Suprapubic skin (tissue), 4 donors: ENCODE measurements around the gene CHRNA10. TPM values are rescaled to one million over a fixed set of nuclear protein-coding genes. Genes with fewer than 3 reads are reported as not detected.

Source experiments
- DNase-seq, 2 donors: peaks; one replicate each; pipeline ENCODE4 v3.0.0-alpha.2; 2019; ENCODE audit warnings: low spot score in 2 of 2
- H3K27ac ChIP-seq: fragments of 200-600 bp; sonication (generic); one replicate; pipeline ENCODE4 v1.5.1; 2019
- H3K27me3 ChIP-seq: fragments of 200-600 bp; sonication (generic); one replicate; pipeline ENCODE4 v1.5.1; 2019
- H3K36me3 ChIP-seq: fragments of 200-600 bp; sonication (generic); one replicate; pipeline ENCODE4 v1.5.1; 2019
- H3K4me1 ChIP-seq: fragments of 200-600 bp; sonication (generic); one replicate; pipeline ENCODE4 v1.5.1; 2019
- H3K4me3 ChIP-seq: fragments of 200-600 bp; sonication (generic); one replicate; pipeline ENCODE4 v1.5.1; 2019; ENCODE audit warnings: mild to moderate bottlenecking
- H3K9me3 ChIP-seq: fragments of 200-600 bp; sonication (generic); one replicate; pipeline ENCODE4 v1.5.1; 2019
- EP300 ChIP-seq: sonication (generic); formaldehyde crosslinking; IDR thresholded peaks from one replicate; pipeline ENCODE4 v1.6.1; 2017; ENCODE audit warnings: antibody characterized with exemption
- POLR2A ChIP-seq, 2 donors: fragments of 450-650 bp; IDR thresholded peaks; one replicate each; pipeline ENCODE4 v1.6.1; 2017; ENCODE audit warnings: antibody characterized with exemption in 2 of 2, mild to moderate bottlenecking in 2 of 2, moderate library complexity in 2 of 2
- POLR2AphosphoS5 ChIP-seq, 3 donors: sonication (generic); formaldehyde crosslinking; IDR thresholded peaks; one replicate each; pipeline ENCODE4 v1.6.1; 2017; ENCODE audit warnings: antibody characterized with exemption in 3 of 3
- WGBS: methylation state at CpG from one replicate; pipeline ENCODE4 v1.1.5; 2018; 5-methylcytosine and 5-hydroxymethylcytosine counted together
- total RNA-seq, 4 donors: library from RNA; depleted of rRNA; stranded (reverse); fragments of >200 nt; gene quantifications; one replicate each; pipeline ENCODE4 v1.1.0, GENCODE V29; 2016
- TF ChIP-seq, protein P1 (sequence below), 2 donors: fragments of 200-600 bp in 1 of 2; fragments of 450-650 bp in 1 of 2; sonication (generic) in 1 of 2; IDR thresholded peaks; one replicate each; pipeline ENCODE4 v1.5.1; 2016 to 2019; ENCODE audit warnings: antibody characterized with exemption in 2 of 2, mild to moderate bottlenecking in 1 of 2, moderate library complexity in 1 of 2

CHRNA10 gene
- total RNA-seq, 4 donors from 2014 or later, result 0.73 to 2.3 (median 0.89) TPM; not detected in 1

GRCh38 chr11:3623767-3624458 lies 47.3 kb downstream of the CHRNA10 start:
- WGBS, result 50% methylated on average over 8 of the region's 8 CpGs
- DNase-seq, result no peak
- no peaks in the 10 kb centered on the region for H3K27me3 ChIP-seq

DNA sequence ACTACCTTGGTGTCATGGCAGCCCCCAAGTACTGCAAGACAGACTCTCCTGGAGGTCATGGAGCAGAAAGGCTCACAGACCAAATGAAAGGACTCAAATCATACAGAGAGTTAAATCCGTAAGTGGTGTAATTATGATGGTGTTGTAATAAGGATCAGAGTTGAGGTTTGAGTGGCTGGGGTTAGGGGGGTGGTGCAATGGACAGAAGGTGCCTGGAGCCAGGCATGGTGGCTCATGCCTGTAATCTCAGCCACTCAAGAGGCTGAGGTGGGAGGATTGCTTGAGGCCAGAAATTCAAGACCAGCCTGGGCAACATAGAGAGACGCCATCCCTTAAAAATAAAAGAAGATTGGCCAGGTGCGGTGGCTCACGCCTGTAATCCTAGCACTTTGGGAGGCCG lies 48.1 kb downstream of the CHRNA10 start:
- WGBS, result 92% methylated on average over 5 of the region's 5 CpGs
- no peak for DNase-seq
- TF ChIP-seq POLR2AphosphoS5 (IDR thresholded peaks at IDR 0.05) (no peak), POLR2A (IDR thresholded peaks at IDR 0.05) (no peak), EP300 (no peak)
- TF ChIP-seq, protein P1, sequence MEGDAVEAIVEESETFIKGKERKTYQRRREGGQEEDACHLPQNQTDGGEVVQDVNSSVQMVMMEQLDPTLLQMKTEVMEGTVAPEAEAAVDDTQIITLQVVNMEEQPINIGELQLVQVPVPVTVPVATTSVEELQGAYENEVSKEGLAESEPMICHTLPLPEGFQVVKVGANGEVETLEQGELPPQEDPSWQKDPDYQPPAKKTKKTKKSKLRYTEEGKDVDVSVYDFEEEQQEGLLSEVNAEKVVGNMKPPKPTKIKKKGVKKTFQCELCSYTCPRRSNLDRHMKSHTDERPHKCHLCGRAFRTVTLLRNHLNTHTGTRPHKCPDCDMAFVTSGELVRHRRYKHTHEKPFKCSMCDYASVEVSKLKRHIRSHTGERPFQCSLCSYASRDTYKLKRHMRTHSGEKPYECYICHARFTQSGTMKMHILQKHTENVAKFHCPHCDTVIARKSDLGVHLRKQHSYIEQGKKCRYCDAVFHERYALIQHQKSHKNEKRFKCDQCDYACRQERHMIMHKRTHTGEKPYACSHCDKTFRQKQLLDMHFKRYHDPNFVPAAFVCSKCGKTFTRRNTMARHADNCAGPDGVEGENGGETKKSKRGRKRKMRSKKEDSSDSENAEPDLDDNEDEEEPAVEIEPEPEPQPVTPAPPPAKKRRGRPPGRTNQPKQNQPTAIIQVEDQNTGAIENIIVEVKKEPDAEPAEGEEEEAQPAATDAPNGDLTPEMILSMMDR (IDR thresholded peaks at IDR 0.05), result no peak

More at GRCh38 chr11:3623767-3624458, 47.3 kb downstream of the CHRNA10 start:
- no peak for TF ChIP-seq POLR2AphosphoS5 (IDR thresholded peaks at IDR 0.05)
- no peak for TF ChIP-seq POLR2A (IDR thresholded peaks at IDR 0.05)
- no peak for TF ChIP-seq EP300
- TF ChIP-seq, protein P1 (IDR thresholded peaks at IDR 0.05), result no peak
- Histone ChIP-seq H3K4me1 (no peaks in the 10 kb centered on the region), H3K4me3 (no peak overlapping the region), H3K27ac (no peak overlapping the region), H3K9me3 (no peaks in the 10 kb centered on the region), H3K36me3 (no peaks in the 10 kb centered on the region)

DNA sequence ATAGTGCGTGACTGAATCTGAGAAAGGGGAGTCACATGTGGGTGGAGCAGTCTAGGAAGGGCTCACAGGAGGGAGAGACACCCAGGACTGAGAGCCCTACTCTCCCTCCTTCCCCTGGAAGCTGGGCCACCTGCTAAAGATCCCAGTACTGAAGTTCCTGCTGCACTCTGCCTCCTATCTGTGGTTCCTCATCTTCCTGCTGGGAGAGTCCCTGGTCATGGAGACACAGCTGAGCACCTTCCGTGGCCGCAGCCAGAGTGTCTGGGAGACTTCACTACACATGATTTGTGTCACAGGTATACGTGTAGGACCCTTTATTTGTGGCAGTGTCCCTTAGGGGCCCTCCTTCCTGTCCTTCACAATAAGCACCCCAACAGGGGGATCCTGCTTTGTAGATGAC lies 48.7 kb downstream of the CHRNA10 start:
- DNase-seq, result no peak
- H3K27me3 ChIP-seq, result no peaks in the 10 kb centered on the region
- no peaks in the 10 kb centered on the region for H3K9me3 ChIP-seq
- TF ChIP-seq POLR2AphosphoS5 (IDR thresholded peaks at IDR 0.05) (no peak), EP300 (no peak), POLR2A (IDR thresholded peaks at IDR 0.05) (no peak)
- TF ChIP-seq, protein P1 (IDR thresholded peaks at IDR 0.05), result no peak
- no peak overlapping the region for H3K4me3 ChIP-seq
- H3K36me3 ChIP-seq, result no peaks in the 10 kb centered on the region
- WGBS, result 61% methylated on average over 4 of the region's 4 CpGs
- H3K27ac ChIP-seq, result no peak overlapping the region
- no peaks in the 10 kb centered on the region for H3K4me1 ChIP-seq

More for the DNA sequence above, 48.1 kb downstream of the CHRNA10 start:
- Histone ChIP-seq H3K4me1 (no peaks in the 10 kb centered on the region), H3K4me3 (no peak overlapping the region), H3K9me3 (no peaks in the 10 kb centered on the region), H3K27me3 (no peaks in the 10 kb centered on the region), H3K36me3 (no peaks in the 10 kb centered on the region), H3K27ac (no peak overlapping the region)

- Histone ChIP-seq H3K27ac (no peak overlapping the region), H3K27me3 (no peaks in the 10 kb centered on the region), H3K4me1 (peaks cover 19% of the 10 kb centered on the region), H3K4me3 (no peak overlapping the region), H3K36me3 (no peaks in the 10 kb centered on the region), H3K9me3 (no peaks in the 10 kb centered on the region)
- TF ChIP-seq EP300, result no peak
- TF ChIP-seq POLR2AphosphoS5 (IDR thresholded peaks at IDR 0.05), result no peak
- TF ChIP-seq, protein P1 (IDR thresholded peaks at IDR 0.05), result no peak
- no peak for TF ChIP-seq POLR2A (IDR thresholded peaks at IDR 0.05)
- no peak for DNase-seq
- WGBS, result 81% methylated on average over 8 of the region's 8 CpGs
Observed at GRCh38 chr11:3617990-3618389, 53.2 kb downstream of the CHRNA10 start.

GRCh38 chr11:3616721-3617460 lies 54.3 kb downstream of the CHRNA10 start:
- DNase-seq, result peak in 1 of 2 donors; percentile 69
- H3K27ac ChIP-seq, result no peak overlapping the region
- no peak for TF ChIP-seq EP300
- TF ChIP-seq, protein P1 (IDR thresholded peaks at IDR 0.05), result no peak
- TF ChIP-seq POLR2A (IDR thresholded peaks at IDR 0.05), result no peak
- no peak for TF ChIP-seq POLR2AphosphoS5 (IDR thresholded peaks at IDR 0.05)

More at GRCh38 chr11:3616721-3617460, 54.3 kb downstream of the CHRNA10 start:
- Histone ChIP-seq H3K27me3 (no peaks in the 10 kb centered on the region), H3K4me1 (peaks cover 19% of the 10 kb centered on the region), H3K9me3 (no peaks in the 10 kb centered on the region), H3K4me3 (no peak overlapping the region), H3K36me3 (no peaks in the 10 kb centered on the region)
- 91% methylated on average over 13 of the region's 25 CpGs for WGBS
